K562 (cell line): ENCODE measurements around the gene PPM1F. TPM values are rescaled to one million over a fixed set of nuclear protein-coding genes. Genes with fewer than 3 reads are reported as not detected.
A peak's percentile ranks its signal among the peaks of the same experiment; 100 is the strongest.

ENCODE experiments used
- CREM ChIP-seq: IDR thresholded peaks from 2 replicates; pipeline ENCODE4 v1.6.1; 2014; ENCODE audit warnings: antibody characterized with exemption, low read depth
- DIDO1 ChIP-seq: fragments of 450-650 bp; IDR thresholded peaks from 2 replicates; pipeline ENCODE4 v1.6.1; 2016; ENCODE audit warnings: low read depth, missing biosample characterization, missing genetic modification characterization
- MTA1 ChIP-seq: fragments of 450-650 bp; IDR thresholded peaks from 2 replicates; pipeline ENCODE4 v1.6.1; 2017; ENCODE audit warnings: borderline replicate concordance
- RBBP5 ChIP-seq: fragments of 200-600 bp; sonication (generic); IDR thresholded peaks from 2 replicates; pipeline ENCODE4 v1.6.1; 2012; ENCODE audit warnings: borderline replicate concordance, mild to moderate bottlenecking, low read length, control low read depth, inconsistent platforms; ENCODE audit not compliant: insufficient read depth, poor library complexity, severe bottlenecking
- SMAD4 ChIP-seq: fragments of 250-450 bp; sonication (Bioruptor Pico); conservative IDR thresholded peaks from 2 replicates; pipeline ENCODE4 v1.8.0; 2021; ENCODE audit warnings: inconsistent platforms, mild to moderate bottlenecking, moderate library complexity
- ZNF184 ChIP-seq: sonication (generic); formaldehyde crosslinking; IDR thresholded peaks from 2 replicates; pipeline ENCODE4 v1.5.0; 2020; ENCODE audit warnings: missing genetic modification reagents
- polyA plus RNA-seq, 8 experiments: library from polyadenylated mRNA; depleted of rRNA in 4 of 8; stranded (reverse) in 5 of 8; unstranded in 3 of 8; fragments of >200 nt; fragmentation: Nextera tagmentation in 2 of 8; fragmentation: Illumina TruSeq in 1 of 8; extraction: Ambion mirVana in 2 of 8; extraction: Trizol in 1 of 8; gene quantifications; 2 replicates each; pipeline versions ENCODE4 v1.2.1 to v1.2.3, GENCODE V29; 2011 to 2014; ENCODE audit warnings: inconsistent platforms in 1 of 8, missing spikeins in 1 of 8
- total RNA-seq, 7 experiments: library from RNA; depleted of rRNA in 6 of 7; stranded (reverse); fragments of >200 nt in 6 of 7; fragmentation: Illumina TruSeq in 2 of 7; extraction: Trizol in 2 of 7; gene quantifications; 2 replicates each; pipeline versions ENCODE4 v1.2.1 to v1.2.3, GENCODE V29; 2011 to 2021; ENCODE audit warnings: low replicate concordance in 1 of 7
- TF ChIP-seq, protein P1 (sequence below): sonication (generic); formaldehyde crosslinking; IDR thresholded peaks from 2 replicates; pipeline ENCODE4 v1.8.1; 2022; ENCODE audit warnings: missing genetic modification reagents
- TF ChIP-seq, protein P2 (sequence below): fragments of 250-450 bp; sonication (Bioruptor Pico); IDR thresholded peaks from 2 replicates; pipeline ENCODE4 v1.9.0; 2021; ENCODE audit warnings: mild to moderate bottlenecking
- TF ChIP-seq, protein P3 (sequence below): sonication (generic); formaldehyde crosslinking; IDR thresholded peaks from 2 replicates; pipeline ENCODE4 v1.8.0; 2022; ENCODE audit warnings: missing genetic modification reagents, mild to moderate bottlenecking, borderline replicate concordance
- TF ChIP-seq, protein P4 (sequence below): fragments of 250-450 bp; sonication (Bioruptor Pico); IDR thresholded peaks from 2 replicates; pipeline ENCODE4 v1.4.0; 2020; ENCODE audit warnings: mild to moderate bottlenecking, moderate library complexity, borderline replicate concordance
- TF ChIP-seq, protein P5 (sequence below): fragments of 150-350 bp; IDR thresholded peaks from 2 replicates; pipeline ENCODE4 v1.6.1; 2014; ENCODE audit warnings: low read depth, mild to moderate bottlenecking, low read length, borderline replicate concordance
- TF ChIP-seq, protein P6 (sequence below): sonication (generic); formaldehyde crosslinking; IDR thresholded peaks from 2 replicates; pipeline ENCODE4 v1.8.1; 2023; ENCODE audit warnings: mild to moderate bottlenecking, missing genetic modification reagents

PPM1F gene
- total and polyA plus RNA-seq, 9 of the 15 experiments (the other 6 are each of a cell fraction or from before 2014, with no cell fraction given): 2.1 to 159 (median 64.0) TPM

DNA sequence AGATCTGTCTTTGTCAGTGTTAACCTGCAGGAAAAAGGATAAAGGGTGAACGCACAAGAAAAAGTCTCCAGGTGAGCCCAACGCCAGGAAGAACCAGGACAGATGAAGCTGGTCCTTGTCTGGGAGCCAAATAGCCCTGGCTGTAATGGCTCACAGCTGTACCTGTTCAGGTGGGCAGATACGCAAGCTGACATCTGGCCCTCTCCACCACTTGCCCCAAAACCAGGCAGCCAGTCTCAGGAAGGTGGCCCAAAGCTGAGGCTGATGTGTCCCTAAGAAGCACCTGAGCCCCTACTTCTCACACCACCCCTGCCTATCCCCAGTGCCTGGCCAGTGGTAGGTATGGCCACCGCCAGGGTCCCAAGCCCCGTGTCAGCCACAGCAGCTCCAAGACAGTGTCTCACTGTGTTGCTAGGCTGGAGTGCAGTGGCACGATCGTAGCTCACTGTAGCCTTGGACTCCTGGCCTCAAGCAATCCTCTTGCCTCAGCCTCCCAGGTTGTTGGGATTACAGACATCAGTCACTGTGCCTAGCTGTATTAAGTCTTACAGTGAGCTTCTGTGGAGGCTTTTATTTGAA, 15.1 kb upstream of the PPM1F start (continued):
- TF ChIP-seq DIDO1 (no peak), MTA1 (no peak), ZNF184 (CRISPR knock-in tag) (no peak), CREM (no peak), SMAD4 (no peak), RBBP5 (peak; percentile 36)
- TF ChIP-seq, protein P1, sequence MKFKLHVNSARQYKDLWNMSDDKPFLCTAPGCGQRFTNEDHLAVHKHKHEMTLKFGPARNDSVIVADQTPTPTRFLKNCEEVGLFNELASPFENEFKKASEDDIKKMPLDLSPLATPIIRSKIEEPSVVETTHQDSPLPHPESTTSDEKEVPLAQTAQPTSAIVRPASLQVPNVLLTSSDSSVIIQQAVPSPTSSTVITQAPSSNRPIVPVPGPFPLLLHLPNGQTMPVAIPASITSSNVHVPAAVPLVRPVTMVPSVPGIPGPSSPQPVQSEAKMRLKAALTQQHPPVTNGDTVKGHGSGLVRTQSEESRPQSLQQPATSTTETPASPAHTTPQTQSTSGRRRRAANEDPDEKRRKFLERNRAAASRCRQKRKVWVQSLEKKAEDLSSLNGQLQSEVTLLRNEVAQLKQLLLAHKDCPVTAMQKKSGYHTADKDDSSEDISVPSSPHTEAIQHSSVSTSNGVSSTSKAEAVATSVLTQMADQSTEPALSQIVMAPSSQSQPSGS (CRISPR knock-in tag): peak; percentile 4; the same call in 1 of the 2 replicates
- TF ChIP-seq, protein P2, sequence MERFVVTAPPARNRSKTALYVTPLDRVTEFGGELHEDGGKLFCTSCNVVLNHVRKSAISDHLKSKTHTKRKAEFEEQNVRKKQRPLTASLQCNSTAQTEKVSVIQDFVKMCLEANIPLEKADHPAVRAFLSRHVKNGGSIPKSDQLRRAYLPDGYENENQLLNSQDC (CRISPR knock-in tag): no peak
- TF ChIP-seq, protein P3, sequence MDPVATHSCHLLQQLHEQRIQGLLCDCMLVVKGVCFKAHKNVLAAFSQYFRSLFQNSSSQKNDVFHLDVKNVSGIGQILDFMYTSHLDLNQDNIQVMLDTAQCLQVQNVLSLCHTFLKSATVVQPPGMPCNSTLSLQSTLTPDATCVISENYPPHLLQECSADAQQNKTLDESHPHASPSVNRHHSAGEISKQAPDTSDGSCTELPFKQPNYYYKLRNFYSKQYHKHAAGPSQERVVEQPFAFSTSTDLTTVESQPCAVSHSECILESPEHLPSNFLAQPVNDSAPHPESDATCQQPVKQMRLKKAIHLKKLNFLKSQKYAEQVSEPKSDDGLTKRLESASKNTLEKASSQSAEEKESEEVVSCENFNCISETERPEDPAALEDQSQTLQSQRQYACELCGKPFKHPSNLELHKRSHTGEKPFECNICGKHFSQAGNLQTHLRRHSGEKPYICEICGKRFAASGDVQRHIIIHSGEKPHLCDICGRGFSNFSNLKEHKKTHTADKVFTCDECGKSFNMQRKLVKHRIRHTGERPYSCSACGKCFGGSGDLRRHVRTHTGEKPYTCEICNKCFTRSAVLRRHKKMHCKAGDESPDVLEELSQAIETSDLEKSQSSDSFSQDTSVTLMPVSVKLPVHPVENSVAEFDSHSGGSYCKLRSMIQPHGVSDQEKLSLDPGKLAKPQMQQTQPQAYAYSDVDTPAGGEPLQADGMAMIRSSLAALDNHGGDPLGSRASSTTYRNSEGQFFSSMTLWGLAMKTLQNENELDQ (CRISPR knock-in tag): no peak
- TF ChIP-seq, protein P4, sequence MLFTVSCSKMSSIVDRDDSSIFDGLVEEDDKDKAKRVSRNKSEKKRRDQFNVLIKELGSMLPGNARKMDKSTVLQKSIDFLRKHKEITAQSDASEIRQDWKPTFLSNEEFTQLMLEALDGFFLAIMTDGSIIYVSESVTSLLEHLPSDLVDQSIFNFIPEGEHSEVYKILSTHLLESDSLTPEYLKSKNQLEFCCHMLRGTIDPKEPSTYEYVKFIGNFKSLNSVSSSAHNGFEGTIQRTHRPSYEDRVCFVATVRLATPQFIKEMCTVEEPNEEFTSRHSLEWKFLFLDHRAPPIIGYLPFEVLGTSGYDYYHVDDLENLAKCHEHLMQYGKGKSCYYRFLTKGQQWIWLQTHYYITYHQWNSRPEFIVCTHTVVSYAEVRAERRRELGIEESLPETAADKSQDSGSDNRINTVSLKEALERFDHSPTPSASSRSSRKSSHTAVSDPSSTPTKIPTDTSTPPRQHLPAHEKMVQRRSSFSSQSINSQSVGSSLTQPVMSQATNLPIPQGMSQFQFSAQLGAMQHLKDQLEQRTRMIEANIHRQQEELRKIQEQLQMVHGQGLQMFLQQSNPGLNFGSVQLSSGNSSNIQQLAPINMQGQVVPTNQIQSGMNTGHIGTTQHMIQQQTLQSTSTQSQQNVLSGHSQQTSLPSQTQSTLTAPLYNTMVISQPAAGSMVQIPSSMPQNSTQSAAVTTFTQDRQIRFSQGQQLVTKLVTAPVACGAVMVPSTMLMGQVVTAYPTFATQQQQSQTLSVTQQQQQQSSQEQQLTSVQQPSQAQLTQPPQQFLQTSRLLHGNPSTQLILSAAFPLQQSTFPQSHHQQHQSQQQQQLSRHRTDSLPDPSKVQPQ (CRISPR knock-in tag): no peak
- TF ChIP-seq, protein P5, sequence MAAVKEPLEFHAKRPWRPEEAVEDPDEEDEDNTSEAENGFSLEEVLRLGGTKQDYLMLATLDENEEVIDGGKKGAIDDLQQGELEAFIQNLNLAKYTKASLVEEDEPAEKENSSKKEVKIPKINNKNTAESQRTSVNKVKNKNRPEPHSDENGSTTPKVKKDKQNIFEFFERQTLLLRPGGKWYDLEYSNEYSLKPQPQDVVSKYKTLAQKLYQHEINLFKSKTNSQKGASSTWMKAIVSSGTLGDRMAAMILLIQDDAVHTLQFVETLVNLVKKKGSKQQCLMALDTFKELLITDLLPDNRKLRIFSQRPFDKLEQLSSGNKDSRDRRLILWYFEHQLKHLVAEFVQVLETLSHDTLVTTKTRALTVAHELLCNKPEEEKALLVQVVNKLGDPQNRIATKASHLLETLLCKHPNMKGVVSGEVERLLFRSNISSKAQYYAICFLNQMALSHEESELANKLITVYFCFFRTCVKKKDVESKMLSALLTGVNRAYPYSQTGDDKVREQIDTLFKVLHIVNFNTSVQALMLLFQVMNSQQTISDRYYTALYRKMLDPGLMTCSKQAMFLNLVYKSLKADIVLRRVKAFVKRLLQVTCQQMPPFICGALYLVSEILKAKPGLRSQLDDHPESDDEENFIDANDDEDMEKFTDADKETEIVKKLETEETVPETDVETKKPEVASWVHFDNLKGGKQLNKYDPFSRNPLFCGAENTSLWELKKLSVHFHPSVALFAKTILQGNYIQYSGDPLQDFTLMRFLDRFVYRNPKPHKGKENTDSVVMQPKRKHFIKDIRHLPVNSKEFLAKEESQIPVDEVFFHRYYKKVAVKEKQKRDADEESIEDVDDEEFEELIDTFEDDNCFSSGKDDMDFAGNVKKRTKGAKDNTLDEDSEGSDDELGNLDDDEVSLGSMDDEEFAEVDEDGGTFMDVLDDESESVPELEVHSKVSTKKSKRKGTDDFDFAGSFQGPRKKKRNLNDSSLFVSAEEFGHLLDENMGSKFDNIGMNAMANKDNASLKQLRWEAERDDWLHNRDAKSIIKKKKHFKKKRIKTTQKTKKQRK: no peak
- TF ChIP-seq, protein P6, sequence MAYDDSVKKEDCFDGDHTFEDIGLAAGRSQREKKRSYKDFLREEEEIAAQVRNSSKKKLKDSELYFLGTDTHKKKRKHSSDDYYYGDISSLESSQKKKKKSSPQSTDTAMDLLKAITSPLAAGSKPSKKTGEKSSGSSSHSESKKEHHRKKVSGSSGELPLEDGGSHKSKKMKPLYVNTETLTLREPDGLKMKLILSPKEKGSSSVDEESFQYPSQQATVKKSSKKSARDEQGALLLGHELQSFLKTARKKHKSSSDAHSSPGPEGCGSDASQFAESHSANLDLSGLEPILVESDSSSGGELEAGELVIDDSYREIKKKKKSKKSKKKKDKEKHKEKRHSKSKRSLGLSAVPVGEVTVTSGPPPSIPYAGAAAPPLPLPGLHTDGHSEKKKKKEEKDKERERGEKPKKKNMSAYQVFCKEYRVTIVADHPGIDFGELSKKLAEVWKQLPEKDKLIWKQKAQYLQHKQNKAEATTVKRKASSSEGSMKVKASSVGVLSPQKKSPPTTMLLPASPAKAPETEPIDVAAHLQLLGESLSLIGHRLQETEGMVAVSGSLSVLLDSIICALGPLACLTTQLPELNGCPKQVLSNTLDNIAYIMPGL (CRISPR knock-in tag): 0 out of 2 replicates have a peak, but pooled peaks have one; percentile 70
